Measurements from ENCODE around the gene ATXN1.

ATXN1 gene

DNA sequence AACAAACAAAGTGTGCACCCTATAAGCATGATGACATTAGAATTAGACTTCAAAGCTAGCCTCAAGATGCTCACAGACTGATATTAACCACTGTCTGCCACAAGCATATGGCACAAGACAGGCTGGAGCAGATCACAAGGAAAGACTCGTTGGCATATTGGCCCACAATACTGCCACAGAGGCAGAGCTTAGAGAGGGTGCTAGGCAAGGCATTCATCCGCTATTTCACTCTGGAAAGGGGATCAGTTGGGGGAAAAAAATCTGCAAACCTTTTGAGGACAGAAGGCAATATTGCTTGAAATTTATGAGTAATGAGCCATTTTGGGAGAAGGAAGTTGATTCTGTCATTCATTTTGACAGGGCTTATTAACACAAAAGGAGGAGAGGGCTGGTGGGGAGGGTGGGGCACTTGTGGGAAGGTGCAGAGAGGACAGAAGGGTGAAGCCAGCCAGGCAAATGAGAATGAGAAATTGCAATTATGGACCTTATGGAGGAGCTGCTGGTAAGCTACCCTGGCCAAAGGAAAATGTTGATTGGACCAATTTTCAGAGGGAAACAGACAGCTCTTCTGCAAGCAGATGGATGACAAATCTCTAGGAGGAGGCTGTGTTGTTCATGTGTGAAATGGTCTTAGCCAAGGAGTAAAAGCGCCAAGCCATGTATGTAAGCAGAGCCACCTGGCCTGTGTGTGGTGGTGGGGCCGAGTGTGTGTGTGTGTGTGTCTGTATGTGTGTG lies 335.2 kb downstream of the ATXN1 start:
- TF ChIP-seq, protein P1, sequence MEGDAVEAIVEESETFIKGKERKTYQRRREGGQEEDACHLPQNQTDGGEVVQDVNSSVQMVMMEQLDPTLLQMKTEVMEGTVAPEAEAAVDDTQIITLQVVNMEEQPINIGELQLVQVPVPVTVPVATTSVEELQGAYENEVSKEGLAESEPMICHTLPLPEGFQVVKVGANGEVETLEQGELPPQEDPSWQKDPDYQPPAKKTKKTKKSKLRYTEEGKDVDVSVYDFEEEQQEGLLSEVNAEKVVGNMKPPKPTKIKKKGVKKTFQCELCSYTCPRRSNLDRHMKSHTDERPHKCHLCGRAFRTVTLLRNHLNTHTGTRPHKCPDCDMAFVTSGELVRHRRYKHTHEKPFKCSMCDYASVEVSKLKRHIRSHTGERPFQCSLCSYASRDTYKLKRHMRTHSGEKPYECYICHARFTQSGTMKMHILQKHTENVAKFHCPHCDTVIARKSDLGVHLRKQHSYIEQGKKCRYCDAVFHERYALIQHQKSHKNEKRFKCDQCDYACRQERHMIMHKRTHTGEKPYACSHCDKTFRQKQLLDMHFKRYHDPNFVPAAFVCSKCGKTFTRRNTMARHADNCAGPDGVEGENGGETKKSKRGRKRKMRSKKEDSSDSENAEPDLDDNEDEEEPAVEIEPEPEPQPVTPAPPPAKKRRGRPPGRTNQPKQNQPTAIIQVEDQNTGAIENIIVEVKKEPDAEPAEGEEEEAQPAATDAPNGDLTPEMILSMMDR (IDR thresholded peaks at IDR 0.05; ENCODE audit: control extremely low read depth, extremely low read depth, low read depth, missing control alignments) = no peak
- CTCF ChIA-PET = interaction anchor here (1.1 to 2.5 kb wide), 3 partner anchors 11 to 54 kb away, joined by 3 to 8 read pairs (median 6); no protein-coding TSS in a partner anchor
- POLR2A ChIA-PET = no interaction called here

DNA sequence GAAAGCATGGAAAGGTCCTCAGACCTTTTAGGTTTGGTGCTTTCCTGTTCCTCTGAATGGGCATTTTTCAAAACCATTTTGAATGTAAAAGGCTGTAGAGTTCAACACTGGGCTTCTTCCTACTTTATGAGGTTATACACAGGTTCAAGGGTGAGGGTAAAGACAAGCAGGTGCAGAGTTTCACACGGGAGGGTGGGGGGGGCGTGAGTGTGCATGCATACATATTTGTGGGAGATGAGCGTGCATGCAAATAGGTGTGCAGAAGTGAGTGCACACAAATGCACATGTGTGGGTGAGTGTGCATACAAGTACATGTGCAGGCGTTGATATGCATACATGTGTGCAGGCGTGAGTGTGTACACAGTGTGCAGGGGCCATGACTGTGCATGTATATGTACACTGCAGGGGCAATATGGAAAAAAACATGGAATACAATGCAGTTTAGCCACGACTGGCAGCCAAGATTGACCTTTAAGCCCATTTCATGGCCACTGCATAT lies 339.7 kb downstream of the ATXN1 start:
- ChIA-PET CTCF (interaction anchor here (0.8 to 2.8 kb wide), 5 partner anchors 9 to 89 kb away, joined by 3 to 20 read pairs (median 4); no protein-coding TSS in a partner anchor), POLR2A (interaction anchor here (1.9 kb wide), 1 partner anchor 53 kb away, joined by 7 read pairs; no protein-coding TSS in a partner anchor)
- TF ChIP-seq, protein P1 (IDR thresholded peaks at IDR 0.05; ENCODE audit: control extremely low read depth, extremely low read depth, low read depth, missing control alignments) = no peak
- DNase-seq (ENCODE audit: extremely low spot score) = no peak

More for the DNA sequence above, 335.2 kb downstream of the ATXN1 start:
- DNase-seq (ENCODE audit: extremely low spot score) = no peak

DNA sequence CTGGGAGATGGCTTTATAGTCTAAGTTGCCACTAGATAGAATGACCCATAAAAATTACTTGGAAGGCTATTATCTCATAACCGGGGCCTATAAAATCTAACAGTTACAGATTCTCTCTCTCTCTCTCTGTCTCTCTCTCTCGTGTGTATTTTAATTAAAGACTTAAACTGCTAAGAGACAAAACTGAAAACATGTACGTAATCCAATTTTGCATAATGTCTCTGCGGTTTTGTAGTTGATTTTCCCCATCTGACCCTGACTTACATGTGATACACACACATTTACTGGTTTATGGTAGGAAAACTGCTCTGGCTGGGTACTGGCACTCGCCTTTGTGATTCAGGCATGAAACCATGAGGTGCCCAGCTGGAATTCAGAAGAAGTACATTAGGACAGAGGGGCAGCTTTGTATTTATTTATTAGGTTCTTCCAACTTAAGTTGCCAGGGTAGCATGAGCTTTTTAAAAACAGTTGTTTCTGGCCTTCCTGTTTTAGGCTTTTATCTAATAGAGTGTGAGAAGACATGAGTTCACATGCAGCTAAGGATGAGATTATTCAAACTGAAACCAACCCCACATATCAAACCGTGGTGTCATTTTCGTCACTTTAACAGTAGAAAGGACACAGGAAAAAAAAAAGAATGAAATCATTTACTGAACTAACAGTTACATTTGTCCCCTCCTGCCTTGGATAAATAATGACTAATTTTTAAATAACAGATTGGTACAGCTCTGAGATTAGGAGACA lies 340.4 kb downstream of the ATXN1 start:
- TF ChIP-seq, protein P1 (IDR thresholded peaks at IDR 0.05; ENCODE audit: control extremely low read depth, extremely low read depth, low read depth, missing control alignments) = no peak
- ChIA-PET CTCF (interaction anchor here (0.7 to 2.8 kb wide), 16 partner anchors 9 to 349 kb away, joined by 3 to 20 read pairs (median 4); partner anchors contain the start of gene ATXN1), POLR2A (interaction anchor here (0.6 to 1.9 kb wide), 2 partner anchors 53 to 983 kb away, joined by 3 to 7 read pairs; no protein-coding TSS in a partner anchor)
- peak; percentile 64 for DNase-seq (ENCODE audit: extremely low spot score)

DNA sequence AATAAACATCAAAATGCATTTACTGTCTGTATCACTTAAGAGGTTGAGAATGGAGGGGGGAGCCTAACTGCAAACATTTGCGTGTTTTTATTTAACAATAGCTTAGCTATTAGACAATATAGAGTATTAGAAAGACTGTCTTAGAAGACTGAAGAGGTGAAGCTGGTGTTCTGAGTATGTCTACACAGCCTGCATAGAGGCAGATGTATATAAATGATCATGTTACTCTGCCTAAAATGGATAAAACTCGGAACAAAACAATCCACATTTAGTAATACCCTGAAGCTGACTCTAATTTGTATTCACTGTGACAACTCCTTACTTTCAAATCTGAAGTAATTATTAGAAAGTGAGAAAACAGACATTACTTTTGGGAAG lies 340.9 kb downstream of the ATXN1 start:
- POLR2A ChIA-PET = interaction anchor here (0.6 to 1.9 kb wide), 4 partner anchors 19 to 983 kb away, joined by 3 to 7 read pairs (median 3); no protein-coding TSS in a partner anchor
- no peak for DNase-seq (ENCODE audit: extremely low spot score)
- CTCF ChIA-PET = interaction anchor here (0.7 to 2.8 kb wide), 17 partner anchors 10 to 350 kb away, joined by 3 to 20 read pairs (median 4); partner anchors contain the start of gene ATXN1
- TF ChIP-seq, protein P1 (IDR thresholded peaks at IDR 0.05; ENCODE audit: control extremely low read depth, extremely low read depth, low read depth, missing control alignments) = no peak

DNA sequence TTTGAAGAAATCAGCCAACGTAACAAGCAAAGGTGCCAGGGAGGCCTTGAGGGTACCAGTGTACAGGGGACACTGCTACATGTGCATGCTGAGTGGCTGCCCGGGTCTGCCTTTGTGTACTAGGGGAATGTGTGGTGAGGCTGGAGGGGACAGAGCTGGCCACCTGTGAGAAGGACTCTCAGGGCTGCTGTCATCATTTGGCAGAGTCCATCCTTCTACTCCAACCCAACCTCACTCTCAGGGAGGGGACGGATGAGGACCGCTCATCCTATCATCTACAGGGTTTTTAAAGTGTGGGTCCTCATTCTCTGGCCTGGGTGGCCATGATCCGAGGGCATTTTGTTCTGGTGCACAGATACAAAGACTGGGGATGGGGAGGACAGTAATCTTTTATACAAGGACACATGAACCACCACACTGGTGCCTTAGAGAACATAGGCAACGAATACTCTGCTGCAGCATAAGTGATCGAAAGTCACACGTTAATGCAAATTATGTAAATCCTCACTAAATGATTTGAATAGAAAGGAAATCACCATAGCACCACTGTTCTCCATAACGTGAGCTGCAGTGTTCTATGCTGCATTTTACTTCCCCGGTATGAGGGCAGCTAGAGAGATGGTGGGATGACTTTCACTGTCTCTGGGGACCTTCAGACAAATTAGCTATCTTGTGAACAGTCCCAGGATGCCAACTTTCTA lies 341.5 kb downstream of the ATXN1 start:
- POLR2A ChIA-PET = interaction anchor here (0.8 to 1.9 kb wide), 3 partner anchors 20 to 97 kb away, joined by 3 to 7 read pairs (median 3); no protein-coding TSS in a partner anchor
- TF ChIP-seq, protein P1 (IDR thresholded peaks at IDR 0.05; ENCODE audit: control extremely low read depth, extremely low read depth, low read depth, missing control alignments) = no peak
- CTCF ChIA-PET = interaction anchor here (0.7 to 2.8 kb wide), 15 partner anchors 9 to 350 kb away, joined by 3 to 20 read pairs (median 4); partner anchors contain the start of gene ATXN1
- peak; percentile 55 for DNase-seq (ENCODE audit: extremely low spot score)

All from GM10248 (cell line).